Measurements from ENCODE around the gene DOCK7. TPM values are rescaled to one million over a fixed set of nuclear protein-coding genes. Genes with fewer than 3 reads are reported as not detected.

Gene DOCK7
- total RNA-seq, 1 donor from 2014 or later = 40.6 TPM

DNA sequence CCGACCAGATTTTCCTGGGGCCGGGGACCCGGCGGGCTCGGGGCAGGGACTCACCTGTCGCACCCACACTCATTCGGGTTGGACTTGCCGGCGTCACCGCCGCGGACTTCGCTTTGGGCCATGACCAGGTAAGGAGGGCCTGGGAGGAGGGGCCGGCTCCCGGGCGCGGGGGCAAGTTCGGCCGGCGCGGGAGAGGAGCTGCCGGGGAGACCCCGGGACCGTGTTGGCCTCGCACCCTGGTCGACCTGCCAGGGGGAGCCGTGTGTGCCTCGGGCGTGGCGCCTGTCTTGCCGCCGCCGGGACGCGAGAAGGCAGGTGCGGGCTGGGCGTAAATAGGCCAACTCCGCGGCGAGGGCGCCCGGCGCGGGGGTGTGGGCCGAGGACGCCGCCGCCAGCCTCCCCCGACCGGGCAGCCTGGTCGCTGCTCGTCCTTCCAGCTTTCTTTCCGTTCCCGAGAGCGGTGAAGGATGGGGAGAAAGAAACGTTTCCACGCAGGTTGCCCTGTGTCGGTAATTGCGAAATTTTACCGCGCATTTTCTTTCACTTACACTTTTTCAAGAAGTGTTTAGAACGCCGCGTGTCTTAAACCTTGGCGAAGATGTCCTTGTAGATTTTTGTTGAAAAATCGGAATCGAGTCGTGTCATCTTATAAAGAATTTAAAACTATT lies 250.8 kb downstream of the DOCK7 start:
- H3K36me3 ChIP-seq (ENCODE audit: control insufficient read depth, insufficient read depth, low read length) = no peaks in the 10 kb centered on the region
- no peak for DNase-seq (ENCODE audit: low read depth)
- no peaks in the 10 kb centered on the region for H3K27me3 ChIP-seq (ENCODE audit: control insufficient read depth, insufficient read depth, low read length)
- H3K4me3 ChIP-seq (ENCODE audit: low read depth, low read length) = peak overlapping the region; percentile 81
- TF ChIP-seq, protein P1, sequence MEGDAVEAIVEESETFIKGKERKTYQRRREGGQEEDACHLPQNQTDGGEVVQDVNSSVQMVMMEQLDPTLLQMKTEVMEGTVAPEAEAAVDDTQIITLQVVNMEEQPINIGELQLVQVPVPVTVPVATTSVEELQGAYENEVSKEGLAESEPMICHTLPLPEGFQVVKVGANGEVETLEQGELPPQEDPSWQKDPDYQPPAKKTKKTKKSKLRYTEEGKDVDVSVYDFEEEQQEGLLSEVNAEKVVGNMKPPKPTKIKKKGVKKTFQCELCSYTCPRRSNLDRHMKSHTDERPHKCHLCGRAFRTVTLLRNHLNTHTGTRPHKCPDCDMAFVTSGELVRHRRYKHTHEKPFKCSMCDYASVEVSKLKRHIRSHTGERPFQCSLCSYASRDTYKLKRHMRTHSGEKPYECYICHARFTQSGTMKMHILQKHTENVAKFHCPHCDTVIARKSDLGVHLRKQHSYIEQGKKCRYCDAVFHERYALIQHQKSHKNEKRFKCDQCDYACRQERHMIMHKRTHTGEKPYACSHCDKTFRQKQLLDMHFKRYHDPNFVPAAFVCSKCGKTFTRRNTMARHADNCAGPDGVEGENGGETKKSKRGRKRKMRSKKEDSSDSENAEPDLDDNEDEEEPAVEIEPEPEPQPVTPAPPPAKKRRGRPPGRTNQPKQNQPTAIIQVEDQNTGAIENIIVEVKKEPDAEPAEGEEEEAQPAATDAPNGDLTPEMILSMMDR (IDR thresholded peaks at IDR 0.05; ENCODE audit: insufficient read depth, low read length, poor library complexity, severe bottlenecking) = no peak

DNA sequence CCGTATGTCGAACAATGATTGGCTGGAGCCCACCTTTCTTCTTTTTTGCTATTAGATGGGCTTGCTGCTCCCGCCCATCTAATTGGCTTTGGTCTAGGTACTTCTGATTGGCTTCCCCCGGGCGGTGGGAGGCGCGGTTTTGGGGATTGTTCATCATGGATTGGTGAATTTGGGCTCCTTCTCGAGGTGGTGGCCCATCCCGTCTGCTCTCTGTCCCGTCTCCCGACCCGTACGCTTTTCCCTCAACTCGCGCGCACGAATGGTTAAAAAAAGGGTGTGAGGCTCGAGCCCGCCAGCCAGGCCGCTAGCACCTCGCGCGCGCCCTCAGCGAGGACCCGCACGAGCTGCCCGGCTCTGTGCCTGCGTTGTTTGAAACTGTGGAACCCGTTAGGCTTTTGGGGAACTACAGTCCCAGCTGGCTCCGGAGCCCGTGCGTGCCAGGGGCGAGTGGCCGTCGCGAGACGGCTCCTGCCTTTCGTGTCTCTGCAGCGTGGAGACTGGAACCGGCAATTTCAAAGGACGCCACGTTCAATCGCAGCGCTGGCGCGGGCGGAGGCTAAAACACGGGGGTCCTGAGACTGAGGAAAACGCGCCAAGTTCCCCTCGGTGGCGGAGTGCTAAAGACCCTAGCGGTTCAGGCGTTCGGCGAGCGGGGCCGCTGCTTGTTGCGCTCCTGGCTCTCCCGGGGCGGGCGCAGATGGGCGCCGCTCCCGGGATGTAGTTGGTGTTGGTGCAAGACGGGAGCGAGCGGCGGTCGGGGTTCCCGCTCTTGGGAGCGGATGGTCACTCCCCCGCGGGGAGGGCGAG lies 251.5 kb downstream of the DOCK7 start, which contains the start of gene USP1:
Gene USP1 (plus strand): TSS at position 584 of the 807 bp plus-strand sequence. CDS start 2,819 bp downstream, outside the sequence.
- Histone ChIP-seq H3K36me3 (ENCODE audit: control insufficient read depth, insufficient read depth, low read length) (no peaks in the 10 kb centered on the region), H3K4me3 (ENCODE audit: low read depth, low read length) (peak within 1 kb of the TSS; percentile 81)
- DNase-seq (ENCODE audit: low read depth) = peak; percentile 99

DNA sequence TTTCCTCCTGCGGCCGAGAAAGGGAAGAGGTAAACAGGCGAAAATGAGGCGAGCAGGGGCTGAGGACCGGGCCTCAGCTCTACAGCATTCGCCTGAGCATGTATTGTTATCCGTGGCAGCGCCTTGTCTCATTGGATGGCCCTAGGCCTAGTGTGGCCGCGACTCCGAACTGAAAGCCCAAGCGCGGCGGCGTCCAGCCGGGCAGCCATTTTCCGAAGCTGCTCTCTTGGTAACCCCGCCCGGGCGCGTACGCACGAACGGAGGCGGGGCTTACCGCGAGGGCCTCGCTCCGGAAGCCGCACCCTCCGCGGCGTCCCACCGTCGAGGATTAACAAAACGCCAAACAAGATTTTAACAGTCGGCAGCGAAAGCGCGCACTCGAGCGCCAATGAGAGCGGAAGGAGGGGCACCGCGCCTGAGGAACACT lies 252.1 kb downstream of the DOCK7 start:
- Histone ChIP-seq H3K36me3 (ENCODE audit: control insufficient read depth, insufficient read depth, low read length) (no peaks in the 10 kb centered on the region), H3K27me3 (ENCODE audit: control insufficient read depth, insufficient read depth, low read length) (no peaks in the 10 kb centered on the region), H3K4me3 (ENCODE audit: low read depth, low read length) (peak overlapping the region; percentile 58)
- DNase-seq (ENCODE audit: low read depth) = no peak
- TF ChIP-seq, protein P1 (IDR thresholded peaks at IDR 0.05; ENCODE audit: insufficient read depth, low read length, poor library complexity, severe bottlenecking) = no peak

More for the DNA sequence above, 251.5 kb downstream of the DOCK7 start, which contains the start of gene USP1:
- no peaks in the 10 kb centered on the region for H3K27me3 ChIP-seq (ENCODE audit: control insufficient read depth, insufficient read depth, low read length)
- TF ChIP-seq, protein P1 (IDR thresholded peaks at IDR 0.05; ENCODE audit: insufficient read depth, low read length, poor library complexity, severe bottlenecking) = no peak

DNA sequence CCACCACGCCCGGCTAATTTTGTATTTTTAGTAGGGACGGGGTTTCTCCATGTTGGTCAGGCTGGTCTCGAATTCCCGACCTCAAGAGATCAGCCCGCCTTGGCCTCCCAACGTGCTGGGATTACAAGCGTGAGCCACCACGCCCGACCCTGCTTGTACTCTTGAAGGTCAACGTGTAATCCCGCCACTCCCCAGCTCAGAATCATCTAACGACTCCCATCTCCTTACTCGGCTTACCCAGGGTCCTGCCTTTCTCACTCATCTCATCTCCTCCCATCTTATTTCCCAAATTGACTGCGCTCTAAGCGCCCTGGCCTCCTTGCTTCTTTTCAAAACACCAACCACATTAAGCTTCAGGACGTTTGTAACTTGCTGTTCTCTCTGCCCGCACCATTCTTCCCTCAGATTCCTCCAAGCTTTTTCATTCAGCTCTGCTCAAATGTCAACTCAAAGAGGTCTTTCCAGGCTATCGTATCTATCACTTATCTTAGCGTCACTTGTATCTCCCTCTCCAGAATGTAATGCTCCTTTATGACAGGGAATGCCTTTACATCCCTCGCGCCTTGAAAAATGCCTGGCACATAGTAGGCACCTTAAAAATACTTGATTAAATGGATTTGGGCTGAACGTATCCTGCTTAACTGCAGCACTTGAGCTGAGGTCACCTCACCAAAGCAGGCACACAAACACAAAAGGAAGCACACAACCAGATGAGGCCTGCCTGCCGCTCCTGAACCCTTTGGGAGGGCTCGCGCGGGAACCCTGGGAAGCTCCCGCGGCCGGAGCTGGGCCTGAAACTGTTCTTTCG lies 252.8 kb downstream of the DOCK7 start:
- no peak for DNase-seq (ENCODE audit: low read depth)
- peak overlapping the region; percentile 58 for H3K4me3 ChIP-seq (ENCODE audit: low read depth, low read length)
- H3K27me3 ChIP-seq (ENCODE audit: control insufficient read depth, insufficient read depth, low read length) = no peaks in the 10 kb centered on the region
- no peaks in the 10 kb centered on the region for H3K36me3 ChIP-seq (ENCODE audit: control insufficient read depth, insufficient read depth, low read length)
- TF ChIP-seq, protein P1 (IDR thresholded peaks at IDR 0.05; ENCODE audit: insufficient read depth, low read length, poor library complexity, severe bottlenecking) = no peak

DNA sequence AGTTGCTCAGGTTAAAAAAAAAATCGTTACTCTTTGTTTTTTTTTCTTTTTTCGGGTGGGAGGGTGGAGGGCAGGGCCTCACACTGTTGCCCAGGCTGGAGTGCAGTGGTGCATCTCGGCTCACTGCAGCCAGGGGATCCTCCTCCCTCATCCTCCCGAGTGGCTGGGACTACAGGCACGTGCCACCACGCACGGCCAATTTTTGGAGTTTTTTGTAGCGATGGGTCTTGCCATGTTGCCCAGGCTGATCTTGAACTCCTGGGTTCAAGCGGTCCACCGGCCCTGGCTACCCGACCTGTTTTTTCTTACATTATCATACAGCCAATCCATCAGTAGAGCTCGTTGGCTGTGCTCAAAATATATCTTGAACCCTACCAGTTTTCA lies 253.6 kb downstream of the DOCK7 start:
- TF ChIP-seq, protein P1 (IDR thresholded peaks at IDR 0.05; ENCODE audit: insufficient read depth, low read length, poor library complexity, severe bottlenecking) = no peak
- Histone ChIP-seq H3K4me3 (ENCODE audit: low read depth, low read length) (no peak overlapping the region), H3K27me3 (ENCODE audit: control insufficient read depth, insufficient read depth, low read length) (no peaks in the 10 kb centered on the region), H3K36me3 (ENCODE audit: control insufficient read depth, insufficient read depth, low read length) (no peaks in the 10 kb centered on the region)
- DNase-seq (ENCODE audit: low read depth) = no peak

All from kidney epithelial cell (primary cell).